ENCODE results near the gene USP17L12. TPM values are rescaled to one million over a fixed set of nuclear protein-coding genes. Genes with fewer than 3 reads are reported as not detected.

The USP17L12 gene
- not detected in 2 replicates for total RNA-seq

GRCh38 chr4:9219852-9220251 is at the start of gene USP17L12:
Gene USP17L12, plus strand, starts transcription at chr4:9220152. Its CDS starts 0 bp downstream, at chr4:9220152.

GRCh38 chr4:9210357-9210756 is 9.6 kb upstream of the USP17L12 start, which contains the start of gene USP17L10:
Gene USP17L10, plus strand, starts transcription at chr4:9210657. Its CDS starts 0 bp downstream, at chr4:9210657.

GRCh38 chr4:9215105-9215504 is 4.8 kb upstream of the USP17L12 start, which contains the start of gene USP17L11:
Gene USP17L11, plus strand, starts transcription at chr4:9215405. Its CDS starts 0 bp downstream, at chr4:9215405.

GRCh38 chr4:9224596-9224995 is 4.6 kb downstream of the USP17L12 start, which contains the start of gene USP17L13:
Gene USP17L13, plus strand, starts transcription at chr4:9224896. Its CDS starts 0 bp downstream, at chr4:9224896.

GRCh38 chr4:9234085-9234484 is 14.1 kb downstream of the USP17L12 start, which contains the start of gene USP17L15:
Gene USP17L15, plus strand, starts transcription at chr4:9234385. Its CDS starts 0 bp downstream, at chr4:9234385.

GRCh38 chr4:9243579-9243978 is 23.6 kb downstream of the USP17L12 start, which contains the start of gene USP17L17:
Gene USP17L17, plus strand, starts transcription at chr4:9243879. Its CDS starts 0 bp downstream, at chr4:9243879.

GRCh38 chr4:9247953-9248680 is 28.2 kb downstream of the USP17L12 start, which contains the start of gene USP17L18:
Gene USP17L18, plus strand, starts transcription at chr4:9248630. Its CDS starts 0 bp downstream, at chr4:9248630.

GRCh38 chr4:9253078-9253477 is 33.1 kb downstream of the USP17L12 start, which contains the start of gene USP17L19:
Gene USP17L19, plus strand, starts transcription at chr4:9253378. Its CDS starts 0 bp downstream, at chr4:9253378.

GRCh38 chr4:9257824-9258223 is 37.9 kb downstream of the USP17L12 start, which contains the start of gene USP17L20:
Gene USP17L20, plus strand, starts transcription at chr4:9258124. Its CDS starts 0 bp downstream, at chr4:9258124.

GRCh38 chr4:9262572-9262971 is 42.6 kb downstream of the USP17L12 start, which contains the start of gene USP17L21:
Gene USP17L21, plus strand, starts transcription at chr4:9262872. Its CDS starts 0 bp downstream, at chr4:9262872.

GRCh38 chr4:9267319-9267718 is 47.4 kb downstream of the USP17L12 start, which contains the start of gene USP17L22:
Gene USP17L22, plus strand, starts transcription at chr4:9267619. Its CDS starts 0 bp downstream, at chr4:9267619.

Other genes with a start within 250 kb of the USP17L12 start
- gene FAM90A26, start 49.7 kb upstream of the USP17L12 start, total RNA-seq = not detected in 2 replicates
- gene USP17L10, start 9.5 kb upstream of the USP17L12 start, total RNA-seq = not detected in 2 replicates
- gene USP17L11, start 4.7 kb upstream of the USP17L12 start, total RNA-seq = under 0.01 TPM in 1 of 2 replicates, not detected in the other
- not detected in 2 replicates for gene USP17L13, start 4.7 kb downstream of the USP17L12 start, total RNA-seq
- not detected in 2 replicates for gene USP17L15, start 14.2 kb downstream of the USP17L12 start, total RNA-seq
- not detected in 2 replicates for gene USP17L17, start 23.7 kb downstream of the USP17L12 start, total RNA-seq
- not detected in 2 replicates for gene USP17L18, start 28.5 kb downstream of the USP17L12 start, total RNA-seq
- gene USP17L19, start 33.2 kb downstream of the USP17L12 start, total RNA-seq = not detected in 2 replicates
- gene USP17L20, start 38.0 kb downstream of the USP17L12 start, total RNA-seq = not detected in 2 replicates
- gene USP17L21, start 42.7 kb downstream of the USP17L12 start, total RNA-seq = not detected in 2 replicates
- gene USP17L22, start 47.5 kb downstream of the USP17L12 start, total RNA-seq = not detected in 2 replicates
- gene USP17L24, start 105.0 kb downstream of the USP17L12 start, total RNA-seq = not detected in 2 replicates
- not detected in 2 replicates for gene USP17L25, start 109.8 kb downstream of the USP17L12 start, total RNA-seq
- not detected in 2 replicates for gene USP17L26, start 114.5 kb downstream of the USP17L12 start, total RNA-seq
- not detected in 2 replicates for gene USP17L5, start 119.3 kb downstream of the USP17L12 start, total RNA-seq
- gene USP17L27, start 124.0 kb downstream of the USP17L12 start, total RNA-seq = not detected in 2 replicates
- gene USP17L28, start 128.7 kb downstream of the USP17L12 start, total RNA-seq = not detected in 2 replicates
- gene USP17L29, start 133.5 kb downstream of the USP17L12 start, total RNA-seq = not detected in 2 replicates
- not detected in 2 replicates for gene USP17L30, start 143.0 kb downstream of the USP17L12 start, total RNA-seq
- gene DEFB131A, start 224.3 kb downstream of the USP17L12 start, total RNA-seq = not detected in 2 replicates